Measurements from ENCODE around the gene OSBPL6.

Gene OSBPL6

DNA sequence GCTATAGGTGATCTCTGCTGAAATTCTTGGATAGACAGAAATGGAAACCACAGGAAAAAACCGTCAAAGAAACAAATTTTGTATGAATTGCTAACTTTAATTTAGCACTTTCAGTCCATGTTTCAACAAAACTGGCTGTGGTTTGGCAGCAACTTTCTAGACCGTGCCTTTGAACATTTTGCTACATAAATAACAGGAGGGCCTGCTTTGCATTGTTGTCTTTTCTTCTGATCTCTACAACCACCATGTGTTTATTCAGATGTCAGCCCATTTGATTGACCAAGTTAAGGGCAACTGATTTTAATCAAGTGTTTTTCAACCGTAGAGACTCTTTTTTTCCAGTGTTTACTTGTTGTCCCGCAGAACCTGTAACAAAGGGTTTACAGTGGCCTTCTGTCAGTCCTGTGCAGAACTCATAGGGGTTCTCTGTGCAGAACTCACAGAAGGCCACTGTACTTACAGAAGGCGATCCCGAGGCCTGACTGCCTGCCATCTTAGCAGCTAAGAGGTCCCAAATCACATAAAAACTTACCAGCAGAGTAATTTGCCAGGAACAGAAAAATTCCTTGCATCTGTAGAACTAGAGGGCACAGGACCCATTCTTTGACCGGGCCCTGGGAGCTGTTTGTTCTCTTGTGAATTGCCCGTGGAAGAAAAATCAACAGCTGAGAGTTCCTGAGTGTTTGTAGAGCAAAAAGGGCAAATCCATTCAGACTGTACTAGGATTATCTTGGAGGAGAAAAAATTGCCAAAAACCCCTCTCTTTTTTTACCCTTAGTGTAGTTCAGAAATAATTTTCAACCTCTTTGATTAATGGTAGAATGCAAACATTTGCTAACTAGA, 136.1 kb downstream of the OSBPL6 start:
- no peaks in the 10 kb centered on the region for H3K27me3 ChIP-seq (replicated peaks)
- TF ChIP-seq, protein P1, sequence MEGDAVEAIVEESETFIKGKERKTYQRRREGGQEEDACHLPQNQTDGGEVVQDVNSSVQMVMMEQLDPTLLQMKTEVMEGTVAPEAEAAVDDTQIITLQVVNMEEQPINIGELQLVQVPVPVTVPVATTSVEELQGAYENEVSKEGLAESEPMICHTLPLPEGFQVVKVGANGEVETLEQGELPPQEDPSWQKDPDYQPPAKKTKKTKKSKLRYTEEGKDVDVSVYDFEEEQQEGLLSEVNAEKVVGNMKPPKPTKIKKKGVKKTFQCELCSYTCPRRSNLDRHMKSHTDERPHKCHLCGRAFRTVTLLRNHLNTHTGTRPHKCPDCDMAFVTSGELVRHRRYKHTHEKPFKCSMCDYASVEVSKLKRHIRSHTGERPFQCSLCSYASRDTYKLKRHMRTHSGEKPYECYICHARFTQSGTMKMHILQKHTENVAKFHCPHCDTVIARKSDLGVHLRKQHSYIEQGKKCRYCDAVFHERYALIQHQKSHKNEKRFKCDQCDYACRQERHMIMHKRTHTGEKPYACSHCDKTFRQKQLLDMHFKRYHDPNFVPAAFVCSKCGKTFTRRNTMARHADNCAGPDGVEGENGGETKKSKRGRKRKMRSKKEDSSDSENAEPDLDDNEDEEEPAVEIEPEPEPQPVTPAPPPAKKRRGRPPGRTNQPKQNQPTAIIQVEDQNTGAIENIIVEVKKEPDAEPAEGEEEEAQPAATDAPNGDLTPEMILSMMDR (IDR thresholded peaks at IDR 0.05; ENCODE audit: low read depth, low read length, missing control alignments), result no peak
- in situ Hi-C loops (cut with HindIII; ENCODE audit: low pct_ligation_motif_present, low sequenced_read_pairs), result no loop called here

DNA sequence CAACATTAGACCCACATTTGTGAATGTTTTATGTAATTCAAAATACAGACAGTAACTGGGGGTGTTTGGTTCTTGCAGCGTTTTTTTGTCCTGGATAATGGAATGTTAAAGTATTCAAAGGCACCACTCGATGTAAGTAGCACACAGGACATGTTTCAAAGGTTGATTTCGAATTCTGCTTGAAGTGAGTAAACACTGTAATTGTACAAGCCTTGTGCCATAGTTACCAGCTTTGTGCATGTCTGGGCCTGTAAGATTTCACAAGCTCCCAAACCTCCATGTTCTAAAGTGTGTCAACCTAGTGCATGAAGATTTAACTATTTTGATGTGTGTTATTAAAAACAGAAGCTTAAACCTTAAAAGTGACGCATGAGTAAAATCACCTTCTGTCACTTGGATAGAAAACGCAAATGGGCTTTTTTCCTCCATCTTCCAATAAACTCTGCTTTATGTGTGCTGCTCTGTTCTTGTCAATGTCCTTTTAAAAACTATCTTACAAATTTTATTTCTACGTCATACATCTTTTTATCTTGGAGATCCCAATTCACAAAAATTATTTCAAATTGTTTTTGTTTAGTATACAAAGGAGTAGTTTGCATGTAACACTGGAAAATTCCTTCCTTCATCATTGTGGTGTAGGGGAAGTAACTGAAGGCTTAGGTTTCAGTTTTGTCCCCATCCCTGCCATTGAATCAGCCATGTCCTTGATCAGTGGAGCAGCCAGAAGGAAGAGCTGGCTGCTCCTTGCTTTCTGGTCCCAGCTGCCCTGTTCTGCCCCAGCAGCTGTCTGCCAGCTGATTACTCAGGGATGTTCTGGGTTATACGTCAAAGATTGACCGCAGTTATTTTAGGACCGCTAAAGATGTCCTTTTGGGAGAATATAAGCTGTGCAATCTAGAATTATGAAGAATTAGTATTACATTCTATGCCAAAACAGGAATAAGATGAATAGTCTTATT, 137.4 kb downstream of the OSBPL6 start:
- peaks cover under 1% of the 10 kb centered on the region for H3K36me3 ChIP-seq (replicated peaks)
- no peak overlapping the region for H3K27ac ChIP-seq
- H3K4me3 ChIP-seq (ENCODE audit: low read depth, low read length), result no peak overlapping the region
- H3K27me3 ChIP-seq (replicated peaks), result no peaks in the 10 kb centered on the region
- TF ChIP-seq, protein P1 (IDR thresholded peaks at IDR 0.05; ENCODE audit: low read depth, low read length, missing control alignments), result no peak
- DNase-seq, result no peak
- in situ Hi-C loops (cut with HindIII; ENCODE audit: low pct_ligation_motif_present, low sequenced_read_pairs), result no loop called here

More for the DNA sequence above, 136.1 kb downstream of the OSBPL6 start:
- Histone ChIP-seq H3K4me3 (ENCODE audit: low read depth, low read length) (no peak overlapping the region), H3K27ac (no peak overlapping the region), H3K36me3 (replicated peaks) (no peaks in the 10 kb centered on the region)
- DNase-seq, result no peak

DNA sequence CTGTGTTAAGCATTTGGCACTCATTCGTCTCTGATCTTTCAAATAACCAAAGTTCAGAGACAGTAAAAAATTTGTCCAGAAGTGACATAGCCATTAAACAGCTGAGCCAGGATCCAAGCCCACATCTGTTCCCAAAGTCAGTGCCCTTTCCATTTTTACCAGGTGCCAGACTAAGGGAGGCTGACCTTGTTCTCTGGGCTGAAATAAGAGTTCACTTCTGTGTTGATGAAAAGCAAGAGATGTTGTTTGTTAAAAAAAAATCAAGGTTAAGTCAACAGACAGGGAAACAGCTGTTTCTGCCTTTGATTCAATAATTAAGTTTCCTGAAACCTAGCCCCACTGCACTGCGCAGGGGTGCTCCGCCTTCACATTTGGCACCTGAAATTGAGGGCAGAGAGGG, 139.5 kb downstream of the OSBPL6 start:
- TF ChIP-seq, protein P1 (IDR thresholded peaks at IDR 0.05; ENCODE audit: low read depth, low read length, missing control alignments), result no peak
- no peak overlapping the region for H3K27ac ChIP-seq
- H3K27me3 ChIP-seq (replicated peaks), result no peaks in the 10 kb centered on the region
- no peak overlapping the region for H3K4me3 ChIP-seq (ENCODE audit: low read depth, low read length)
- DNase-seq, result no peak
- H3K36me3 ChIP-seq (replicated peaks), result peaks cover 2% of the 10 kb centered on the region
- in situ Hi-C loops (cut with HindIII; ENCODE audit: low pct_ligation_motif_present, low sequenced_read_pairs), result no loop called here

DNA sequence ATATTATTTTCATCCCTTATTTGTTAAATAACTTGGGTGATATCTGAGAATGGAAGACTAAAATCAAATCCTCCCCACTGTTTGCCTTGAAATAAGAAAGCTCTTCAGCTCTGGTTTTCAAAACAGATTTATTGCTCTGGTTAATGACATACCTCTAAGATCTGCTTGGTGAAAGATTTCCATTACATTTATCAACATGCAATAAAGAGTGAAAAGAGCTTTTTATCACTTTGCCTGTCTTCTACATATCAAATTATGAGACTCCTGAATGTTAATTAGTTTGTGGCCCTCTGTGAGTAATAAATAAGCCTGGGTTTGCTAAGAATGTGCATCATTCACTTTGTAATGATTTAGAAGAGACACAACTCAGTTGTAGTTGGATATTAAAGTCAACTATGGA, 140.9 kb downstream of the OSBPL6 start:
- Histone ChIP-seq H3K4me3 (ENCODE audit: low read depth, low read length) (no peak overlapping the region), H3K36me3 (replicated peaks) (peaks cover 2% of the 10 kb centered on the region), H3K27me3 (replicated peaks) (no peaks in the 10 kb centered on the region), H3K27ac (no peak overlapping the region)
- DNase-seq, result no peak
- TF ChIP-seq, protein P1 (IDR thresholded peaks at IDR 0.05; ENCODE audit: low read depth, low read length, missing control alignments), result no peak
- in situ Hi-C loops (cut with HindIII; ENCODE audit: low pct_ligation_motif_present, low sequenced_read_pairs), result no loop called here

DNA sequence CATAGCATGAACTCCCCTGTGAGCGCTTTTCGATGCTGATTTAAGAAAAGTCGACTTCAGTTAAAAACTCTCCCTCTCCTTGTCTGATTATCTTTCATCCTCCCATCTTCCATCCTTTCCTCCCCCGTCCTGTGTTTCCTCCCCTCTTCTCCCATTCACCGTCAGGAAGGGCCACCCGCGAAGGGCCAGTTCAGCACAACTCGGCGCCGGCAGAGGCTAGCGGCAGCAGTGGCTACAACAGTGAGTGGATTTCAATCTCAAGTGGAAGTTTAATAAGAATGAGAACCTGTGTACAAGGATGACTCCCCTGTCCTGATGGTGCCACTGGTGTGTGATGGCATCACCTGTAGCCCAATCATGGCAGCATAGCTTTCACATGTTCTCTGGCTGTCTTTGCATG, 149.8 kb downstream of the OSBPL6 start:
- TF ChIP-seq, protein P1 (IDR thresholded peaks at IDR 0.05; ENCODE audit: low read depth, low read length, missing control alignments), result no peak
- Histone ChIP-seq H3K4me3 (ENCODE audit: low read depth, low read length) (no peak overlapping the region), H3K27me3 (replicated peaks) (no peaks in the 10 kb centered on the region), H3K27ac (no peak overlapping the region), H3K36me3 (replicated peaks) (no peaks in the 10 kb centered on the region)
- no peak for DNase-seq
- in situ Hi-C loops (cut with HindIII; ENCODE audit: low pct_ligation_motif_present, low sequenced_read_pairs), result no loop called here

All from brain microvascular endothelial cell (primary cell).